Endothelial cell of umbilical vein (primary cell): ENCODE data around the gene CD1E. TPM values are rescaled to one million over a fixed set of nuclear protein-coding genes. Genes with fewer than 3 reads are reported as not detected.

Experiments used
- BruUV-seq: library from RNA; stranded (reverse); fragments of 400-500 nt; replicated peaks from 2 replicates; lab custom pipeline; 2021; lab: Mats Ljungman, UMichigan
- CTCF ChIA-PET: fragments of 300-600, 350-600 bp; sonication (Branson Sonifier 250); formaldehyde crosslinking; loops from one replicate; lab custom pipeline; 2021; ENCODE audit warnings: antibody characterized with exemption, inconsistent platforms; lab: Charles Lee
- POLR2A ChIA-PET: fragments of 300-600, 350-600 bp; sonication (Branson Sonifier 250); formaldehyde crosslinking; loops from one replicate; lab custom pipeline; 2021; ENCODE audit warnings: antibody characterized with exemption, inconsistent platforms; lab: Charles Lee
- DNase-seq: peaks from one replicate; pipeline ENCODE4 v3.0.0-alpha.2; 2011; ENCODE audit warnings: low read depth, low spot score
- FAIRE-seq: peaks from 2 replicates; lab custom pipeline; 2011; peaks lifted over from hg19 to GRCh38; lab: Jason Lieb, UNC
- H2AFZ ChIP-seq: 2 replicates; pipeline ENCODE4 v1.6.0; 2012; ENCODE audit warnings: low read depth, low read length, control low read depth, inconsistent platforms
- H3K27ac ChIP-seq: 2 replicates; pipeline ENCODE4 v1.5.1; 2011; ENCODE audit warnings: low read depth, mild to moderate bottlenecking, control low read depth, low read length, moderate library complexity; ENCODE audit not compliant: insufficient read depth
- H3K27me3 ChIP-seq, 2 experiments: 2 replicates each; pipeline versions ENCODE4 v1.6.0 to v1.6.1; 2011; ENCODE audit warnings: low read length in 2 of 2, mixed read lengths in 1 of 2; ENCODE audit not compliant: control insufficient read depth in 2 of 2, insufficient read depth in 2 of 2
- H3K36me3 ChIP-seq, 2 experiments: 2 replicates in 1 of 2; 3 replicates in 1 of 2; pipeline ENCODE4 v1.5.1; 2011; ENCODE audit warnings: low read length in 2 of 2, mild to moderate bottlenecking in 1 of 2, moderate library complexity in 1 of 2; ENCODE audit not compliant: control insufficient read depth in 2 of 2, insufficient read depth in 2 of 2; ENCODE audit errors: extremely low read depth in 1 of 2
- H3K4me1 ChIP-seq: 3 replicates; pipeline ENCODE4 v1.5.1; 2011; ENCODE audit warnings: mild to moderate bottlenecking, low read length; ENCODE audit not compliant: control insufficient read depth, insufficient read depth; ENCODE audit errors: extremely low read depth
- H3K4me2 ChIP-seq: 2 replicates; pipeline ENCODE4 v1.6.1; 2011; ENCODE audit warnings: low read length, control low read depth, mixed read lengths; ENCODE audit not compliant: insufficient read depth
- H3K4me3 ChIP-seq, 3 experiments: fragments of 200-600 bp in 1 of 3; sonication (generic), shearing (Covaris generic) in 1 of 3; replicated peaks in 1 of 3; 2 replicates each; pipeline ENCODE4 v1.5.1; 2011 to 2016; ENCODE audit warnings: control low read depth in 3 of 3, low read length in 3 of 3, mild to moderate bottlenecking in 2 of 3, inconsistent platforms in 1 of 3, low read depth in 1 of 3, moderate library complexity in 1 of 3; ENCODE audit not compliant: insufficient read depth in 1 of 3
- H3K79me2 ChIP-seq: 2 replicates; pipeline ENCODE4 v1.6.0; 2012; ENCODE audit warnings: low read length, inconsistent platforms; ENCODE audit not compliant: control insufficient read depth, insufficient read depth
- H3K9ac ChIP-seq: replicated peaks from 2 replicates; pipeline ENCODE3; 2011; ENCODE audit warnings: low read length, control low read depth; ENCODE audit not compliant: insufficient read depth; ENCODE audit errors: extremely low read depth
- H3K9me1 ChIP-seq: replicated peaks from 3 replicates; pipeline ENCODE4 v1.6.0; 2011; ENCODE audit warnings: mild to moderate bottlenecking, low read length; ENCODE audit not compliant: control insufficient read depth, insufficient read depth; ENCODE audit errors: extremely low read depth
- H3K9me3 ChIP-seq: replicated peaks from 2 replicates; pipeline ENCODE4 v1.5.1; 2012; ENCODE audit warnings: low read length, inconsistent platforms; ENCODE audit not compliant: control insufficient read depth, insufficient read depth
- H4K20me1 ChIP-seq: replicated peaks from 2 replicates; pipeline ENCODE3; 2011; ENCODE audit warnings: mild to moderate bottlenecking, low read length; ENCODE audit not compliant: control insufficient read depth, insufficient read depth; ENCODE audit errors: extremely low read depth
- EZH2 ChIP-seq: IDR thresholded peaks from 2 replicates; pipeline ENCODE4 v1.6.1; 2012; ENCODE audit warnings: borderline replicate concordance, low read depth, mild to moderate bottlenecking, moderate library complexity, low read length, inconsistent platforms; ENCODE audit not compliant: severe bottlenecking
- FOS ChIP-seq: IDR thresholded peaks from 2 replicates; pipeline ENCODE4 v1.6.1; 2011; ENCODE audit warnings: mild to moderate bottlenecking, low read length, moderate library complexity, borderline replicate concordance; ENCODE audit not compliant: insufficient read depth
- GATA2 ChIP-seq: IDR thresholded peaks from 2 replicates; pipeline ENCODE4 v1.7.0; 2011; ENCODE audit warnings: low read depth, mild to moderate bottlenecking, moderate library complexity, mixed read lengths, low read length; ENCODE audit not compliant: insufficient read length, insufficient read depth
- JUN ChIP-seq: IDR thresholded peaks from 2 replicates; pipeline ENCODE4 v1.6.1; 2011; ENCODE audit warnings: borderline replicate concordance, low read depth; ENCODE audit not compliant: insufficient read length, insufficient read depth
- MYC ChIP-seq: IDR thresholded peaks from one replicate; pipeline ENCODE4 v1.6.1; 2011; ENCODE audit warnings: mild to moderate bottlenecking, low read depth, low read length
- POLR2A ChIP-seq: IDR thresholded peaks from 2 replicates; pipeline ENCODE4 v1.6.1; 2012; ENCODE audit warnings: low read depth, mild to moderate bottlenecking, control low read depth, low read length
- POLR2AphosphoS5 ChIP-seq: IDR thresholded peaks from 2 replicates; pipeline ENCODE4 v1.6.1; 2012; ENCODE audit warnings: low read depth, mild to moderate bottlenecking, control low read depth, low read length, moderate library complexity; ENCODE audit not compliant: insufficient read depth
- dilution Hi-C: fragments of 300-500 bp; cut with MboI; formaldehyde crosslinking; loops from one replicate; pipeline ENCODE4 v1.15.0; 2019; ENCODE audit warnings: low sequenced_read_pairs; ENCODE audit not compliant: extremely low pct_ligation_motif_present
- intact Hi-C: fragments of 100-400 bp; cut with micrococcal nuclease; formaldehyde crosslinking; loops from one replicate; pipeline ENCODE4 v1.10.0; 2022
- polyA plus RNA-seq, 4 experiments: library from polyadenylated mRNA; depleted of rRNA in 3 of 4; stranded (reverse) in 3 of 4; unstranded in 1 of 4; fragments of >200 nt; gene quantifications; 2 replicates each; pipeline versions ENCODE4 v1.2.1 to v1.2.3, GENCODE V29; 2011 to 2012; ENCODE audit warnings: missing spikeins in 1 of 4
- total RNA-seq: library from RNA; stranded (reverse); gene quantifications from 2 replicates; pipeline ENCODE4 v1.2.3, GENCODE V29; 2021
- TF ChIP-seq, protein P1 (sequence below), 2 donors: IDR thresholded peaks; 1 replicate in 1 of 2; 2 replicates in 1 of 2; pipeline ENCODE4 v1.5.1; 2011; ENCODE audit warnings: low read length in 2 of 2, mild to moderate bottlenecking in 2 of 2, moderate library complexity in 2 of 2, control low read depth in 1 of 2, inconsistent platforms in 1 of 2, low read depth in 1 of 2; ENCODE audit not compliant: insufficient read depth in 1 of 2; ENCODE audit errors: extremely low read depth in 1 of 2
- TF ChIP-seq, protein P2 (sequence below): IDR thresholded peaks from 2 replicates; pipeline ENCODE4 v1.6.1; 2011; ENCODE audit not compliant: insufficient read depth, insufficient read length

Gene CD1E
- total and polyA plus RNA-seq, 2 donors (not counting 3 experiments of a cell fraction or from before 2014, with no cell fraction given): not detected

DNA sequence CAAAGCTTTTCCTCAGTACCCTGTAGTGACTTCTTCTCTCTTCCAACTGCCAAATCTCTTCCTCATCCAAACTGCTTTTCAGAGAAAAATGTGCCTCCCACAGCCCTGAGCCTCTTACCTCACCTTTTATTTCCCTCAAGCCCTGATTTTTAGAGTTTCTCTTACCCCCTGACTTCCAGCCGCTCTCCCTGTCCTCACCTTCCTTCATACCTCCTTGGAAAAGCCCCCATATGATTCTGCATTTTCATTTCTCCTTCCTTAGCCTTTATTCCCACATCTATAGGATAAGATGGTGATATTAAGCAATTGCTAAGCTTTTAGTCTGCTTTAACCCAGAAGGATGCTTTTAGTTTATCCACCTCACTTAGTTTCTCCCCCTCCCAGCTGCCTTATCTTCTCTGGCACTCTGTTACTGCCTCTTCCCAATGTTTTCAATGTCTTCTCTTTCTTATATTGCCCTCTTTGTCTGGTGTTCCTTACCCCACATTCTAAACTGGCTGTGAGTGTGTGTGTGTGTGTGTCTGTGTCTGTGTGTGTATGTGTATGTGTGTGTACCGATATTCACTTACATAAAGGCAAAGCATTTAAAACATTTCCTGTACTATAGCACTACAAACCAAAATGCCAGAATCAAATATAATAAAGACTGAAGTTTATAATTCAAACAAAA, 22.1 kb upstream of the CD1E start, which contains the start of gene CD1B:
Gene CD1B, minus strand, starts transcription at position 51 of the 670 bp plus-strand sequence. CDS start 108 bp downstream, outside the sequence.
- intact Hi-C loops: no loop called here

DNA sequence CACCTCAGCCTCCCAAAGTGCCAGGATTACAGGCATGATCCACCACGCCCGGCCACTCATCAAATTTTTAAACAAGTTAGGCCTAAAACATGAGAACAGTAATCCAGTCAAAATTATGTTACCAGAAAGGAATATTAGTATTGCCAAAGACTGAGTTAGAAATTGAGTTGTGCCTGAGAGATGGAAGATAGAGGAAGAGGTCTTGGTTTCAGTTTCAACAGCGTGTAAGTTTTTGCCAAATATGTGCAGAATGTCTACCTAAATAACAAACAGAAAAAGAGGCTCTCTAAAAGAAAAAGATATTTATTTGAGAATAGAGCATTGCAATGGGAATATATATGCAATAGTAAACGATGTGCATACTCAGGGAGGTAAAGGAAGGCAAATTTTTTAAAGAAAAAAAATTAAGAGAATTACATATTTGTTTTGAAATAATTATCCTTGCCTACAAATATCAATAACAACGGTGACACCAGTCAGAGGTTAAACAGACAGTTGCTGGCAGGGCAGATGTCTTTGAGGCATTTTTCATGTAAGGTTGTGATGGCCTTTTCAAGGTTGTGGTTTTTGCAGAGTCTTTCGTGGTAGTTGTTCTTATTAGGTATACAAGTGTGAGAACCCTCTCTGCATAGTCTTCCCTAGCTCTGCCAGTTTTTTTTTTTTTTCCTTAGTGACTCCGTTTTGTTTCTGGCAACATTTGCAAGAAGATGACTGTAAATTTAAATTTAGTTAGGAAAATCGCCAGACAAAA, 20.1 kb upstream of the CD1E start:
- no peaks in the 10 kb centered on the region for H3K36me3 ChIP-seq
- H3K79me2 ChIP-seq: no peaks in the 10 kb centered on the region
- DNase-seq (no peak), FAIRE-seq (no peak)
- TF ChIP-seq JUN: no peak
- no peak for TF ChIP-seq GATA2
- TF ChIP-seq MYC: no peak
- TF ChIP-seq FOS: no peak
- no peak for TF ChIP-seq POLR2AphosphoS5
- TF ChIP-seq, protein P1, sequence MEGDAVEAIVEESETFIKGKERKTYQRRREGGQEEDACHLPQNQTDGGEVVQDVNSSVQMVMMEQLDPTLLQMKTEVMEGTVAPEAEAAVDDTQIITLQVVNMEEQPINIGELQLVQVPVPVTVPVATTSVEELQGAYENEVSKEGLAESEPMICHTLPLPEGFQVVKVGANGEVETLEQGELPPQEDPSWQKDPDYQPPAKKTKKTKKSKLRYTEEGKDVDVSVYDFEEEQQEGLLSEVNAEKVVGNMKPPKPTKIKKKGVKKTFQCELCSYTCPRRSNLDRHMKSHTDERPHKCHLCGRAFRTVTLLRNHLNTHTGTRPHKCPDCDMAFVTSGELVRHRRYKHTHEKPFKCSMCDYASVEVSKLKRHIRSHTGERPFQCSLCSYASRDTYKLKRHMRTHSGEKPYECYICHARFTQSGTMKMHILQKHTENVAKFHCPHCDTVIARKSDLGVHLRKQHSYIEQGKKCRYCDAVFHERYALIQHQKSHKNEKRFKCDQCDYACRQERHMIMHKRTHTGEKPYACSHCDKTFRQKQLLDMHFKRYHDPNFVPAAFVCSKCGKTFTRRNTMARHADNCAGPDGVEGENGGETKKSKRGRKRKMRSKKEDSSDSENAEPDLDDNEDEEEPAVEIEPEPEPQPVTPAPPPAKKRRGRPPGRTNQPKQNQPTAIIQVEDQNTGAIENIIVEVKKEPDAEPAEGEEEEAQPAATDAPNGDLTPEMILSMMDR (IDR thresholded peaks at IDR 0.05; ENCODE audit: extremely low read depth in 1 of 2, insufficient read depth in 1 of 2, low read depth in 1 of 2, low read length in 2 of 2): no peak
- no peak for TF ChIP-seq EZH2
- TF ChIP-seq, protein P2, sequence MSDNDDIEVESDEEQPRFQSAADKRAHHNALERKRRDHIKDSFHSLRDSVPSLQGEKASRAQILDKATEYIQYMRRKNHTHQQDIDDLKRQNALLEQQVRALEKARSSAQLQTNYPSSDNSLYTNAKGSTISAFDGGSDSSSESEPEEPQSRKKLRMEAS: no peak
- TF ChIP-seq POLR2A: no peak
- H3K4me2 ChIP-seq: no peak overlapping the region
- H3K9me3 ChIP-seq: no peaks in the 10 kb centered on the region
- intact Hi-C loops: no loop called here
- H3K27ac ChIP-seq: no peak overlapping the region
- H3K4me1 ChIP-seq: no peaks in the 10 kb centered on the region
- H3K9ac ChIP-seq: no peak overlapping the region
- ChIA-PET CTCF (no interaction called here), POLR2A (no interaction called here)
- no peaks in the 10 kb centered on the region for H3K9me1 ChIP-seq
- no peaks in the 10 kb centered on the region for H3K27me3 ChIP-seq
- dilution Hi-C loops: no loop called here
- no peak overlapping the region for H2AFZ ChIP-seq
- no TSS peak for BruUV-seq
- no peak overlapping the region for H3K4me3 ChIP-seq
- no peaks in the 10 kb centered on the region for H4K20me1 ChIP-seq

More for the DNA sequence above, 22.1 kb upstream of the CD1E start, which contains the start of gene CD1B:
- Histone ChIP-seq H3K36me3 (no peaks in the 10 kb centered on the region), H3K27me3 (no peaks in the 10 kb centered on the region), H3K4me1 (no peaks in the 10 kb centered on the region), H3K27ac (no peak within 1 kb of the TSS), H4K20me1 (no peaks in the 10 kb centered on the region), H3K9ac (no peak within 1 kb of the TSS), H3K4me2 (no peak within 1 kb of the TSS), H3K9me1 (no peaks in the 10 kb centered on the region), H2AFZ (no peak within 1 kb of the TSS), H3K4me3 (no peak within 1 kb of the TSS), H3K79me2 (no peaks in the 10 kb centered on the region), H3K9me3 (no peaks in the 10 kb centered on the region)
- TF ChIP-seq, protein P2: no peak
- TF ChIP-seq POLR2A (no peak), MYC (no peak)
- DNase-seq (no peak), FAIRE-seq (no peak)
- dilution Hi-C loops: no loop called here
- CTCF ChIA-PET: no interaction called here
- no TSS peak for BruUV-seq
- POLR2A ChIA-PET: no interaction called here
